K562 (cell line): ENCODE data around the gene SLC7A6. TPM values are rescaled to one million over a fixed set of nuclear protein-coding genes. Genes with fewer than 3 reads are reported as not detected.

ENCODE experiments used
- ADNP ChIP-seq: fragments of 200-800 bp; sonication (Bioruptor generic); IDR thresholded peaks from 2 replicates; pipeline ENCODE4 v1.6.1; 2016; ENCODE audit warnings: missing genetic modification characterization, missing compliant biosample characterization
- BDP1 ChIP-seq: IDR thresholded peaks from 3 replicates; pipeline ENCODE4 v1.6.1; 2011; ENCODE audit not compliant: insufficient read length, insufficient read depth
- CREBBP ChIP-seq: IDR thresholded peaks from one replicate; pipeline ENCODE4 v1.6.1; 2012; ENCODE audit warnings: low read depth, mild to moderate bottlenecking, control low read depth, inconsistent platforms, low read length
- EGR1 ChIP-seq: fragments of 450-650 bp; conservative IDR thresholded peaks from 2 replicates; pipeline ENCODE4 v1.6.1; 2017; ENCODE audit warnings: mild to moderate bottlenecking
- ETV6 ChIP-seq, 3 experiments: fragments of 150-350 bp in 1 of 3; sonication (generic) in 1 of 3; formaldehyde crosslinking in 1 of 3; IDR thresholded peaks; 2 replicates each; pipeline versions ENCODE4 v1.6.1 to v1.8.0; 2014 to 2022; ENCODE audit warnings: borderline replicate concordance in 2 of 3, low read depth in 2 of 3, antibody characterized with exemption in 1 of 3, low read length in 1 of 3, mild to moderate bottlenecking in 1 of 3, missing genetic modification reagents in 1 of 3
- FOXK1 ChIP-seq: sonication (generic); formaldehyde crosslinking; IDR thresholded peaks from 2 replicates; pipeline ENCODE4 v1.8.0; 2022; ENCODE audit warnings: missing genetic modification reagents, mild to moderate bottlenecking, borderline replicate concordance
- GTF3C2 ChIP-seq: IDR thresholded peaks from 3 replicates; pipeline ENCODE4 v1.6.1; 2011; ENCODE audit warnings: borderline replicate concordance, mild to moderate bottlenecking, moderate library complexity; ENCODE audit not compliant: insufficient read length; ENCODE audit errors: extremely low read depth
- JUN ChIP-seq, 2 experiments: sonication (generic) in 1 of 2; formaldehyde crosslinking in 1 of 2; IDR thresholded peaks; 2 replicates each; pipeline versions ENCODE4 v1.6.1 to v1.8.0; 2012 to 2022; ENCODE audit warnings: borderline replicate concordance in 2 of 2, mild to moderate bottlenecking in 2 of 2, improper control_type of control experiment in 1 of 2, low read depth in 1 of 2, low read length in 1 of 2, missing genetic modification reagents in 1 of 2
- KDM2B ChIP-seq: fragments of 250-450 bp; sonication (Bioruptor Pico); IDR thresholded peaks from 2 replicates; pipeline ENCODE4 v1.8.0; 2021; ENCODE audit warnings: mild to moderate bottlenecking, moderate library complexity
- KLF1 ChIP-seq: fragments of 450-650 bp; IDR thresholded peaks from 2 replicates; pipeline ENCODE4 v1.6.1; 2016; ENCODE audit warnings: missing genetic modification characterization, missing compliant biosample characterization
- MAX ChIP-seq: sonication (generic); formaldehyde crosslinking; IDR thresholded peaks from 2 replicates; pipeline ENCODE4 v1.9.0; 2022; ENCODE audit warnings: mild to moderate bottlenecking, missing genetic modification reagents
- MTF1 ChIP-seq: fragments of 250-450 bp; sonication (Bioruptor Pico); IDR thresholded peaks from 2 replicates; pipeline ENCODE4 v1.9.0; 2021; ENCODE audit warnings: moderate library complexity, mild to moderate bottlenecking, inconsistent platforms, borderline replicate concordance
- POLR2AphosphoS2 ChIP-seq: IDR thresholded peaks from 2 replicates; pipeline ENCODE4 v1.6.1; 2012; ENCODE audit warnings: low read length, improper control_type of control experiment
- SIN3B ChIP-seq: fragments of 450-650 bp; IDR thresholded peaks from 2 replicates; pipeline ENCODE4 v1.6.1; 2017; ENCODE audit warnings: low read depth, mild to moderate bottlenecking, moderate library complexity
- SREBF1 ChIP-seq: fragments of 150-350 bp; IDR thresholded peaks from 2 replicates; pipeline ENCODE4 v1.6.1; 2014; ENCODE audit warnings: antibody characterized with exemption, low read depth, low read length, borderline replicate concordance
- TBL1XR1 ChIP-seq, 2 experiments: IDR thresholded peaks; 2 replicates each; pipeline ENCODE4 v1.6.1; 2012; ENCODE audit warnings: improper control_type of control experiment in 2 of 2, low read length in 2 of 2, mild to moderate bottlenecking in 1 of 2
- TCFL5 ChIP-seq: fragments of 250-450 bp; sonication (Bioruptor Pico); conservative IDR thresholded peaks from 2 replicates; pipeline ENCODE4 v1.6.1; 2021; ENCODE audit warnings: mild to moderate bottlenecking, moderate library complexity, matching md5 sums
- TRIM24 ChIP-seq, 2 experiments: fragments of 450-650 bp; IDR thresholded peaks; 2 replicates each; pipeline ENCODE4 v1.6.1; 2016
- VEZF1 ChIP-seq: fragments of 200-800 bp; sonication (Bioruptor generic); IDR thresholded peaks from 2 replicates; pipeline ENCODE4 v1.6.1; 2017; ENCODE audit warnings: missing genetic modification characterization, missing compliant biosample characterization
- YBX1 ChIP-seq: fragments of 450-650 bp; IDR thresholded peaks from 2 replicates; pipeline ENCODE4 v1.7.1; 2016; ENCODE audit warnings: mild to moderate bottlenecking
- ZKSCAN3 ChIP-seq: fragments of 250-450 bp; sonication (Bioruptor Pico); IDR thresholded peaks from 2 replicates; pipeline ENCODE4 v1.4.0; 2020
- polyA plus RNA-seq, 8 experiments: library from polyadenylated mRNA; depleted of rRNA in 4 of 8; stranded (reverse) in 5 of 8; unstranded in 3 of 8; fragments of >200 nt; fragmentation: Nextera tagmentation in 2 of 8; fragmentation: Illumina TruSeq in 1 of 8; extraction: Ambion mirVana in 2 of 8; extraction: Trizol in 1 of 8; gene quantifications; 2 replicates each; pipeline versions ENCODE4 v1.2.1 to v1.2.3, GENCODE V29; 2011 to 2014; ENCODE audit warnings: inconsistent platforms in 1 of 8, missing spikeins in 1 of 8
- total RNA-seq, 7 experiments: library from RNA; depleted of rRNA in 6 of 7; stranded (reverse); fragments of >200 nt in 6 of 7; fragmentation: Illumina TruSeq in 2 of 7; extraction: Trizol in 2 of 7; gene quantifications; 2 replicates each; pipeline versions ENCODE4 v1.2.1 to v1.2.3, GENCODE V29; 2011 to 2021; ENCODE audit warnings: low replicate concordance in 1 of 7
- TF ChIP-seq, protein P1 (sequence below): fragments of 450-650 bp; IDR thresholded peaks from 2 replicates; pipeline ENCODE4 v1.6.1; 2017; ENCODE audit warnings: mild to moderate bottlenecking, moderate library complexity

The SLC7A6 gene
- total and polyA plus RNA-seq, 9 of the 15 experiments (the other 6 are each of a cell fraction or from before 2014, with no cell fraction given): 12.6 to 60.1 (median 29.8) TPM

GRCh38 chr16:68310774-68311511 lies 46.6 kb downstream of the SLC7A6 start, which contains the start of the genes PRMT7 and SLC7A6OS (continued):
- no peak for TF ChIP-seq TCFL5 (CRISPR knock-in tag)
- TF ChIP-seq, protein P1, sequence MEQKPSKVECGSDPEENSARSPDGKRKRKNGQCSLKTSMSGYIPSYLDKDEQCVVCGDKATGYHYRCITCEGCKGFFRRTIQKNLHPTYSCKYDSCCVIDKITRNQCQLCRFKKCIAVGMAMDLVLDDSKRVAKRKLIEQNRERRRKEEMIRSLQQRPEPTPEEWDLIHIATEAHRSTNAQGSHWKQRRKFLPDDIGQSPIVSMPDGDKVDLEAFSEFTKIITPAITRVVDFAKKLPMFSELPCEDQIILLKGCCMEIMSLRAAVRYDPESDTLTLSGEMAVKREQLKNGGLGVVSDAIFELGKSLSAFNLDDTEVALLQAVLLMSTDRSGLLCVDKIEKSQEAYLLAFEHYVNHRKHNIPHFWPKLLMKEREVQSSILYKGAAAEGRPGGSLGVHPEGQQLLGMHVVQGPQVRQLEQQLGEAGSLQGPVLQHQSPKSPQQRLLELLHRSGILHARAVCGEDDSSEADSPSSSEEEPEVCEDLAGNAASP: no peak
- no peak for TF ChIP-seq MTF1
- TF ChIP-seq SREBF1: no peak
- TF ChIP-seq ETV6 (IDR thresholded peaks at IDR 0.05; ENCODE audit: borderline replicate concordance in 1 of 2, low read depth in 2 of 2, low read length in 1 of 2): no peak
- TF ChIP-seq ETV6 (CRISPR knock-in tag; IDR thresholded peaks at IDR 0.05; ENCODE audit: borderline replicate concordance): peak; percentile 63; the same call in 1 of the 2 replicates
- TF ChIP-seq YBX1: no peak
- no peak for TF ChIP-seq TBL1XR1 (IDR thresholded peaks at IDR 0.05; ENCODE audit: low read length in 2 of 2)
- TF ChIP-seq ADNP (tag): no peak
- TF ChIP-seq JUN (IDR thresholded peaks at IDR 0.05; ENCODE audit: borderline replicate concordance, low read depth, low read length): peak; percentile 49; the same call in 1 of the 2 replicates
- TF ChIP-seq JUN (CRISPR knock-in tag; IDR thresholded peaks at IDR 0.05; ENCODE audit: borderline replicate concordance): no peak
- peak; percentile 42; the same call in 1 of the 2 replicates for TF ChIP-seq KLF1 (tag)
- peak; percentile 65 for TF ChIP-seq EGR1
- peak; percentile 97 for TF ChIP-seq MAX (CRISPR knock-in tag)
- 0 out of 2 replicates have a peak, but pooled peaks have one; percentile 60 for TF ChIP-seq POLR2AphosphoS2
- TF ChIP-seq CREBBP: no peak
- TF ChIP-seq FOXK1 (CRISPR knock-in tag): no peak
- no peak for TF ChIP-seq GTF3C2
- no peak for TF ChIP-seq BDP1
- TF ChIP-seq KDM2B (CRISPR knock-in tag): 0 out of 2 replicates have a peak, but pooled peaks have one; percentile 7
- peak; percentile 98 for TF ChIP-seq SIN3B
- TF ChIP-seq VEZF1: peak; percentile 54
- no peak for TF ChIP-seq TRIM24 (IDR thresholded peaks at IDR 0.05)
- TF ChIP-seq ZKSCAN3 (CRISPR knock-in tag): no peak
